GM18951 (cell line): ENCODE measurements around the gene ACSS1.

Experiments used
- POLR2A ChIP-seq: IDR thresholded peaks from 4 replicates; pipeline ENCODE4 v1.6.1; 2011; ENCODE audit warnings: mild to moderate bottlenecking; ENCODE audit not compliant: insufficient read length, insufficient read depth; ENCODE audit errors: extremely low read depth
- in situ Hi-C: fragments of 300-500 bp; cut with MboI; formaldehyde crosslinking; loops from one replicate; pipeline ENCODE4 v1.12.0; 2022; ENCODE audit warnings: low sequenced_read_pairs, mixed read lengths, inconsistent platforms; ENCODE audit not compliant: unreplicated experiment

The ACSS1 gene

GRCh38 chr20:25043499-25044260, 14.3 kb downstream of the ACSS1 start:
- TF ChIP-seq POLR2A = no peak
- in situ Hi-C loops = no loop called here

- TF ChIP-seq POLR2A = no peak
- in situ Hi-C loops = no loop called here
These were observed 15.1 kb downstream of the ACSS1 start for GRCh38 chr20:25042531-25043498.

- in situ Hi-C loops = no loop called here
- TF ChIP-seq POLR2A = no peak
These were observed 16.0 kb downstream of the ACSS1 start for GRCh38 chr20:25041813-25042530.

DNA sequence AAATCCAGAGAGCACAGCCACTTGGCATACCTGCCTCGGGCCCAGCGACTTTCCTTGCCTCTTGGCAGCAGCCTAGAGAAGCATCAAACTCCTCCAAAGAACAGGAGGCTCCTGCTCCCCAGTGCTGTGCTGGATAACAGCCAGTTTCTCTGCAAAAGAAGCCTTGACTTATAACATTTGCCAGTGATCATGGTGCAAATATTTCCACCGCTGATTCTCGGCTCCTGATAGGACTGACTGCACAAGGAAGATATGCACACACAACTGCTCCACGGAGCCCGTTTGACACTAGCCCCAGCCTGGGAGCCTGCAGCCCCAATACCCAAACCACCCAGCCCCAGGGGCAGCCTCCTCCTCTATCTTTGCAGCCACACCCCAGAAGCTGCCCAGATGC, 17.5 kb downstream of the ACSS1 start:
- TF ChIP-seq POLR2A = no peak
- in situ Hi-C loops = no loop called here

GRCh38 chr20:25039697-25040437, 18.1 kb downstream of the ACSS1 start:
- in situ Hi-C loops = no loop called here
- no peak for TF ChIP-seq POLR2A

GRCh38 chr20:25038591-25039015, 19.3 kb downstream of the ACSS1 start:
- in situ Hi-C loops = no loop called here

GRCh38 chr20:25038103-25038410, 19.9 kb downstream of the ACSS1 start:
- in situ Hi-C loops = no loop called here
- no peak for TF ChIP-seq POLR2A

More at GRCh38 chr20:25038591-25039015, 19.3 kb downstream of the ACSS1 start:
- no peak for TF ChIP-seq POLR2A

DNA sequence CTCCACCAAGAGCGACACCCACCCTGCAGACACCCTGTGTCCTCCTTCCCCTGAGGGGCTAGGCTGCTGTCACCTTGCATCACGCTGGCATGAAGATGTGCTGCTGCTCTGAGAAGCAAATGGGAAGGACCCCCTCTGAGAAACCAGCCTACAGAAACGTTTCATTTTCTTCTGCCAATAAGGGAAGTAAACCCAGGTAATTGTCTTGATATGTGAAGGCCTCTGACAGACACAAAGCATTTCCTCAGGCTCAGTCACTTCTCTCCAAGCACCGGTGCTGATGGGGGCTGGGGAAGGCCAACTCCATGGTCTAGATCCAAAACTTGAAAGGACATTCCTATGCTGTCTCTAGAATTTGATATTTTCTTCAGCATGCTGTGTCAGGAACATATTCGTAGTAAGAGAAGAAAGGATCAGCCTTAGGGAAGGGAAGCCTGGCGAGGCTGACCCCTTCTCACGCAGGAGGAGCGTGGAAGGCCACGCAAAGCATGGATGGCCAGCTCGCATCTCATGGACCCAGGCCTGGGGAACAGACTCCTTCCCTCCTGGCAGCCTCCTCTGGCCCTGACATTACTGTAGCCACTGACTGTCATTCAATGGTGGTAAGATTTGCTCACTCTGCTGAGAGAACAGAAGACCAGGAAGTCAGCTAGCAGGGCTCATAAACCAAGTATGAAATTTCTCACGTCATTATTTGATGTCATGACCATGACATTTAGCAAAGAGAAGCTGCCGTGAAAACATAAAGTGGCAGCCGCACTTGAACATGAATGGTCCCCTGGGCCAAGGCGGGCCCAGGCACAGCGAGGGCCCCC, 20.4 kb downstream of the ACSS1 start:
- TF ChIP-seq POLR2A = no peak

DNA sequence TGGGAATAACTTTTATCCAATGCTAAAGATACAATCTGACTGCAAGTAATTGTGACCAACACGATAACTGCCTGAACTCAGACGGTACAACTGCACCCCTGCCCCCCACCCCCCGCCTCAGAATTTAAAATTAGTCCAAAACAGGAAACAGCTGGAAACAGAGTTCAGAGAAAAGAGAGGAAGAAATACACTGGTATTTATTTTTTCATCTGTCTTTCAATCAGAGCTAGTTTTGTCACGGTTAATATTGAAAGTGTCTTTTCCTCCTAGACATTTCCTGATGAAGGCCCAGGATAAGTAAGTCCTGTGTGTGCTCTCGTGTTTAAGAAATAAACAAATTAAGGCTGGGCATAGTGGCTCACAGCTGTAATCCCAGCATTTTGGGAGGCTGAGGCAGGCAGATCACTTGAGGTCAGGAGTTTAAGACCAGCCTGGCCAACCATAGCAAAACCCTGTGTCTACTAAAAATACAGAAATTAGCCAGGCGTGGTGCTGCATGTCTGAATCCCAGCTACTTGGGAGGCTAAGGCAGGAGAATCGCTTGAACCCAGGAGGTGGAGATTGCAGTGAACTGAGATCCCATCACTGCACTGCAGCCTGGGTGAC, 21.5 kb downstream of the ACSS1 start:
- TF ChIP-seq POLR2A = no peak

More for the DNA sequence above, 20.4 kb downstream of the ACSS1 start:
- in situ Hi-C loops = no loop called here

GRCh38 chr20:25035921-25036320, 22.0 kb downstream of the ACSS1 start:
- in situ Hi-C loops = no loop called here
- no peak for TF ChIP-seq POLR2A

More for the DNA sequence above, 21.5 kb downstream of the ACSS1 start:
- in situ Hi-C loops = no loop called here

GRCh38 chr20:25033924-25034300, 24.0 kb downstream of the ACSS1 start:
- no peak for TF ChIP-seq POLR2A
- in situ Hi-C loops = no loop called here
